Spleen (tissue), 11 donors: ENCODE data around the gene RNF31. TPM values are rescaled to one million over a fixed set of nuclear protein-coding genes. Genes with fewer than 3 reads are reported as not detected.
A peak's percentile ranks its signal among the peaks of the same experiment; 100 is the strongest.

ENCODE experiments used
- DNase-seq: peaks from one replicate; pipeline ENCODE4 v3.0.0-alpha.2; 2020
- H3K27ac ChIP-seq, 8 donors: fragments of 200-600 bp; sonication (generic) in 7 of 8; 1 replicate in 4 of 8; 2 replicates in 4 of 8; pipeline versions ENCODE4 v1.5.0 to v1.8.0; 2016 to 2021; ENCODE audit warnings: inconsistent platforms in 4 of 8, mild to moderate bottlenecking in 4 of 8, moderate library complexity in 1 of 8
- H3K27me3 ChIP-seq, 7 donors: fragments of 200-600 bp; sonication (generic) in 6 of 7; replicated peaks in 1 of 7; 1 replicate in 4 of 7; 2 replicates in 3 of 7; pipeline versions ENCODE4 v1.5.0 to v1.8.0; 2016 to 2021; ENCODE audit warnings: inconsistent platforms in 3 of 7, mild to moderate bottlenecking in 1 of 7
- H3K36me3 ChIP-seq, 6 donors: fragments of 200-600 bp; sonication (generic) in 5 of 6; 1 replicate in 4 of 6; 2 replicates in 2 of 6; pipeline versions ENCODE4 v1.5.0 to v1.8.0; 2016 to 2021; ENCODE audit warnings: inconsistent platforms in 2 of 6
- H3K4me1 ChIP-seq, 6 donors: fragments of 200-600 bp; sonication (generic) in 5 of 6; 1 replicate in 3 of 6; 2 replicates in 3 of 6; pipeline versions ENCODE4 v1.5.0 to v1.8.0; 2016 to 2021; ENCODE audit warnings: inconsistent platforms in 3 of 6
- H3K4me3 ChIP-seq, 8 donors: fragments of 200-600 bp; sonication (generic) in 7 of 8; 1 replicate in 4 of 8; 2 replicates in 4 of 8; pipeline versions ENCODE4 v1.5.0 to v1.8.0; 2016 to 2021; ENCODE audit warnings: inconsistent platforms in 4 of 8, mild to moderate bottlenecking in 4 of 8, moderate library complexity in 2 of 8
- H3K9me3 ChIP-seq, 8 donors: fragments of 200-600 bp; sonication (generic) in 7 of 8; 1 replicate in 4 of 8; 2 replicates in 4 of 8; pipeline versions ENCODE4 v1.5.0 to v1.8.0; 2016 to 2021; ENCODE audit warnings: inconsistent platforms in 4 of 8
- CTCF ChIP-seq, 11 experiments: fragments of 200-600 bp in 7 of 11; fragments of 450-650 bp in 4 of 11; sonication (generic) in 4 of 11; IDR thresholded peaks in 8 of 11; conservative IDR thresholded peaks in 3 of 11; 1 replicate in 7 of 11; 2 replicates in 4 of 11; pipeline versions ENCODE4 v1.4.0 to v1.8.0; 2016 to 2021; ENCODE audit warnings: antibody characterized with exemption in 11 of 11, inconsistent platforms in 4 of 11, mild to moderate bottlenecking in 1 of 11
- POLR2A ChIP-seq, 3 donors: fragments of 450-650 bp; IDR thresholded peaks; one replicate each; pipeline ENCODE4 v1.5.1; 2017; ENCODE audit warnings: antibody characterized with exemption in 3 of 3, mild to moderate bottlenecking in 1 of 3
- POLR2AphosphoS5 ChIP-seq, 3 donors: sonication (generic); formaldehyde crosslinking; IDR thresholded peaks; one replicate each; pipeline ENCODE4 v1.5.1; 2017; ENCODE audit warnings: antibody characterized with exemption in 3 of 3
- WGBS, 5 donors: extraction: QIAGEN DNeasy Blood & Tissue Kit in 3 of 5; methylation state at CpG; one replicate each; pipeline versions ENCODE4 v1.1.5 to v1.1.7; 2013 to 2018; 5-methylcytosine and 5-hydroxymethylcytosine counted together
- intact Hi-C: fragments of 100-400 bp; cut with DNase I; formaldehyde crosslinking; loops from one replicate; pipeline ENCODE4 v1.15.0; 2023; ENCODE audit warnings: low total_unique reads
- polyA plus RNA-seq, 3 donors: library from polyadenylated mRNA; stranded (reverse); fragments of 200-250 nt; gene quantifications; one replicate each; pipeline ENCODE4 v1.2.1, GENCODE V29; 2013
- total RNA-seq, 7 donors: library from RNA; depleted of rRNA in 3 of 7; stranded (reverse); fragments of >200 nt in 3 of 7; fragmentation: NEBNext Ultra II Directional in 4 of 7; extraction: Animal tissue kit (Norgen Biotek cat#: 25700) in 4 of 7; gene quantifications; one replicate each; pipeline versions ENCODE4 v1.1.0 to v1.2.1, GENCODE V29; 2016 to 2021
- donor health status: healthy with polysubstance abuse.
- donor health status: DM: no; HTN: no; CAD: no; lungs with moderate emphysema.
- donor health status: DM: no; HTN: no; CAD: no.
- donor health status: Bipolar disorder and iron deficiency.
- donor health status: healthy.
- donor health status: DM: no; HTN: no; CAD: no.
- donor health status: DM: yes; HTN: yes; CAD: no.

Gene RNF31
- total and polyA plus RNA-seq, 10 donors, result 56.5 to 148 (median 103) TPM

- Histone ChIP-seq H3K27me3 (no peaks in the 10 kb centered on the region), H3K36me3 (peaks cover 0 to 5% (median 0%) of the 10 kb centered on the region in 6 donors), H3K9me3 (no peaks in the 10 kb centered on the region), H3K4me3 (peak overlapping the region in 2 of 8 donors; percentile 0 to 34), H3K27ac (peak overlapping the region; percentile 60 to 92 (median 80)), H3K4me1 (peaks cover 11 to 71% (median 40%) of the 10 kb centered on the region in 6 donors)
- 57 to 64% (median 59%) methylated on average over 5 to 7 of the region's 7 CpGs for whole genome bisulfite sequencing, 5 donors
- DNase-seq, result peak; percentile 82
- intact Hi-C loops, result no loop called here
- peak; percentile 15 to 72 (median 67) for TF ChIP-seq POLR2AphosphoS5 (IDR thresholded peaks at IDR 0.05)
- no peak for TF ChIP-seq CTCF (IDR thresholded peaks at IDR 0.05 in 8 of 11, conservative IDR thresholded peaks at IDR 0.05 in 3 of 11)
These were observed 16.4 kb upstream of the RNF31 start for GRCh38 chr14:24130717-24131548.

- intact Hi-C loops, result no loop called here
- H3K27ac ChIP-seq, result peak overlapping the region; percentile 60 to 92 (median 80)
These were observed 15.7 kb upstream of the RNF31 start for GRCh38 chr14:24131549-24131966.

GRCh38 chr14:24132061-24132685 lies 15.1 kb upstream of the RNF31 start:
- Histone ChIP-seq H3K9me3 (no peaks in the 10 kb centered on the region), H3K36me3 (peaks cover 0 to 7% (median under 1%) of the 10 kb centered on the region in 6 donors), H3K4me1 (peaks cover 17 to 77% (median 48%) of the 10 kb centered on the region in 6 donors), H3K4me3 (peak overlapping the region in 1 of 8 donors; percentile 34), H3K27ac (peak overlapping the region in 7 of 8 donors; percentile 72 to 92 (median 81)), H3K27me3 (no peaks in the 10 kb centered on the region)
- DNase-seq, result peak; percentile 83
- intact Hi-C loops, result no loop called here
- WGBS, 5 donors, result 33 to 54% (median 45%) methylated on average over 22 to 24 of the region's 24 CpGs
- TF ChIP-seq POLR2AphosphoS5 (IDR thresholded peaks at IDR 0.05) (peak; percentile 64 to 77 (median 74)), CTCF (IDR thresholded peaks at IDR 0.05 in 8 of 11, conservative IDR thresholded peaks at IDR 0.05 in 3 of 11) (no peak)

More at GRCh38 chr14:24131549-24131966, 15.7 kb upstream of the RNF31 start:
- Histone ChIP-seq H3K9me3 (no peaks in the 10 kb centered on the region), H3K36me3 (peaks cover 0 to 5% (median 0%) of the 10 kb centered on the region in 6 donors), H3K4me3 (peak overlapping the region in 2 of 8 donors; percentile 0 to 34), H3K27me3 (no peaks in the 10 kb centered on the region), H3K4me1 (peaks cover 11 to 74% (median 42%) of the 10 kb centered on the region in 6 donors)
- 56 to 88% (median 78%) methylated on average over 8 to 15 of the region's 15 CpGs for WGBS, 5 donors
- no peak for DNase-seq
- TF ChIP-seq POLR2AphosphoS5 (IDR thresholded peaks at IDR 0.05) (no peak), CTCF (IDR thresholded peaks at IDR 0.05 in 8 of 11, conservative IDR thresholded peaks at IDR 0.05 in 3 of 11) (no peak), POLR2A (IDR thresholded peaks at IDR 0.05) (no peak)

- Histone ChIP-seq H3K36me3 (peaks cover 0 to 15% (median 8%) of the 10 kb centered on the region in 6 donors), H3K27me3 (no peaks in the 10 kb centered on the region), H3K4me3 (no peak overlapping the region), H3K9me3 (no peaks in the 10 kb centered on the region), H3K4me1 (peaks cover 25 to 77% (median 50%) of the 10 kb centered on the region in 6 donors), H3K27ac (peak overlapping the region in 7 of 8 donors; percentile 72 to 92 (median 81))
- WGBS, 5 donors, result 96 to 100% (median 98%) methylated on average over 2 of the region's 2 CpGs
- TF ChIP-seq POLR2A (IDR thresholded peaks at IDR 0.05) (no peak), POLR2AphosphoS5 (IDR thresholded peaks at IDR 0.05) (no peak), CTCF (IDR thresholded peaks at IDR 0.05 in 8 of 11, conservative IDR thresholded peaks at IDR 0.05 in 3 of 11) (no peak)
- DNase-seq, result no peak
- intact Hi-C loops, result no loop called here
These were observed 14.3 kb upstream of the RNF31 start for GRCh38 chr14:24132976-24133375.
